Fibroblast of lung (primary cell): ENCODE results near the gene CEMIP. TPM values are rescaled to one million over a fixed set of nuclear protein-coding genes. Genes with fewer than 3 reads are reported as not detected.

ENCODE experiments used
- DNase-seq, 2 donors: peaks; one replicate each; pipeline versions ENCODE4 v3.0.0 to v3.0.0-alpha.2; 2010; ENCODE audit warnings: low read depth in 2 of 2
- H2AFZ ChIP-seq: 2 replicates; pipeline ENCODE4 v1.5.1; 2012; ENCODE audit warnings: low read length, control low read depth, inconsistent platforms
- H3K27ac ChIP-seq: 2 replicates; pipeline ENCODE4 v1.5.1; 2011; ENCODE audit warnings: low read length, control low read depth; ENCODE audit not compliant: insufficient read depth
- H3K27me3 ChIP-seq: 2 replicates; pipeline ENCODE4 v1.5.1; 2011; ENCODE audit warnings: mild to moderate bottlenecking, low read length; ENCODE audit not compliant: control insufficient read depth, insufficient read depth
- H3K36me3 ChIP-seq: 2 replicates; pipeline ENCODE4 v1.5.1; 2011; ENCODE audit warnings: low read length; ENCODE audit not compliant: control insufficient read depth, insufficient read depth
- H3K4me1 ChIP-seq: 2 replicates; pipeline ENCODE4 v1.5.1; 2011; ENCODE audit warnings: low read length; ENCODE audit not compliant: control insufficient read depth, insufficient read depth; ENCODE audit errors: extremely low read depth
- H3K4me2 ChIP-seq: 2 replicates; pipeline ENCODE4 v1.5.1; 2011; ENCODE audit warnings: low read length, control low read depth; ENCODE audit not compliant: insufficient read depth; ENCODE audit errors: extremely low read depth
- H3K4me3 ChIP-seq, 4 experiments: fragments of 200-600 bp in 1 of 4; sonication (generic) in 1 of 4; replicated peaks in 1 of 4; 2 replicates each; pipeline ENCODE4 v1.5.1; 2011 to 2016; ENCODE audit warnings: low read length in 4 of 4, low read depth in 3 of 4, mild to moderate bottlenecking in 3 of 4, control low read depth in 2 of 4, inconsistent platforms in 1 of 4, mixed read lengths in 1 of 4; ENCODE audit not compliant: insufficient read depth in 1 of 4; ENCODE audit errors: control extremely low read depth in 1 of 4
- H3K79me2 ChIP-seq: 2 replicates; pipeline ENCODE4 v1.5.1; 2012; ENCODE audit warnings: mild to moderate bottlenecking, low read length, inconsistent platforms; ENCODE audit not compliant: control insufficient read depth, insufficient read depth
- H3K9ac ChIP-seq: 2 replicates; pipeline ENCODE4 v1.5.1; 2011; ENCODE audit warnings: mild to moderate bottlenecking, low read length, control low read depth; ENCODE audit not compliant: insufficient read depth
- H3K9me3 ChIP-seq: 2 replicates; pipeline ENCODE4 v1.5.1; 2012; ENCODE audit warnings: low read depth, low read length; ENCODE audit not compliant: control insufficient read depth, insufficient read depth
- H4K20me1 ChIP-seq: 2 replicates; pipeline ENCODE4 v1.5.1; 2011; ENCODE audit warnings: low read length; ENCODE audit not compliant: control insufficient read depth, insufficient read depth; ENCODE audit errors: extremely low read depth
- EZH2 ChIP-seq: IDR thresholded peaks from 2 replicates; pipeline ENCODE4 v1.5.1; 2012; ENCODE audit warnings: low read length, control low read depth, mild to moderate bottlenecking; ENCODE audit errors: missing control alignments
- polyA plus RNA-seq, 2 donors: library from polyadenylated mRNA; depleted of rRNA in 1 of 2; stranded (reverse) in 1 of 2; unstranded in 1 of 2; fragments of >200 nt; gene quantifications; 2 replicates each; pipeline ENCODE4 v1.2.1, GENCODE V29; 2011 to 2012; ENCODE audit warnings: missing spikeins in 1 of 2
- total RNA-seq: library from RNA; depleted of rRNA; stranded (reverse); fragments of >200 nt; gene quantifications from 2 replicates; pipeline ENCODE4 v1.2.1, GENCODE V29; 2014
- TF ChIP-seq, protein P1 (sequence below), 2 donors: IDR thresholded peaks in 1 of 2; conservative IDR thresholded peaks in 1 of 2; 1 replicate in 1 of 2; 2 replicates in 1 of 2; pipeline ENCODE4 v1.5.1; 2011 to 2012; ENCODE audit warnings: low read length in 2 of 2, control low read depth in 1 of 2, inconsistent platforms in 1 of 2, low read depth in 1 of 2, mild to moderate bottlenecking in 1 of 2

Gene CEMIP
- total and polyA plus RNA-seq, 2 donors (not counting 1 experiment from before 2014, with no cell fraction given): 946 to 1,190 TPM

DNA sequence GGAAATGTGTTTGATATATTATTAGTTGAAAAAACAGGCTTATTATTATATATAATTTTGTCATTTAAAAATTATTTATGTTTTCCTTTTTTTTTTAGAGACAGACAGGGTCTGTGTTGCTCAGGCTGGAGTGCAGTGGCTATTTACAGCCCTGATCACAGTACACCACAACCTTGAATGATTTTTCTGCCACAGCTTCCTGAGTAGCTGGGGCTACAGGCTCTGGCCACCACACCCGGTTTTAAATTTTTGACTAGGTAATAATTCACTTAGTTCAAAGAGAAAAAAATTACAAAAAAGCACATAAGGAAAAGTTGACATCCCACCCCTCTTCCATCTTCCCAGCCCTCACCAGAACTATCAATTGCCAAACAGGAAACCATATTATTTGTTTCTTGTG, 4.7 kb upstream of the CEMIP start:
- H3K4me2 ChIP-seq: no peak overlapping the region
- no peak for TF ChIP-seq EZH2
- TF ChIP-seq, protein P1, sequence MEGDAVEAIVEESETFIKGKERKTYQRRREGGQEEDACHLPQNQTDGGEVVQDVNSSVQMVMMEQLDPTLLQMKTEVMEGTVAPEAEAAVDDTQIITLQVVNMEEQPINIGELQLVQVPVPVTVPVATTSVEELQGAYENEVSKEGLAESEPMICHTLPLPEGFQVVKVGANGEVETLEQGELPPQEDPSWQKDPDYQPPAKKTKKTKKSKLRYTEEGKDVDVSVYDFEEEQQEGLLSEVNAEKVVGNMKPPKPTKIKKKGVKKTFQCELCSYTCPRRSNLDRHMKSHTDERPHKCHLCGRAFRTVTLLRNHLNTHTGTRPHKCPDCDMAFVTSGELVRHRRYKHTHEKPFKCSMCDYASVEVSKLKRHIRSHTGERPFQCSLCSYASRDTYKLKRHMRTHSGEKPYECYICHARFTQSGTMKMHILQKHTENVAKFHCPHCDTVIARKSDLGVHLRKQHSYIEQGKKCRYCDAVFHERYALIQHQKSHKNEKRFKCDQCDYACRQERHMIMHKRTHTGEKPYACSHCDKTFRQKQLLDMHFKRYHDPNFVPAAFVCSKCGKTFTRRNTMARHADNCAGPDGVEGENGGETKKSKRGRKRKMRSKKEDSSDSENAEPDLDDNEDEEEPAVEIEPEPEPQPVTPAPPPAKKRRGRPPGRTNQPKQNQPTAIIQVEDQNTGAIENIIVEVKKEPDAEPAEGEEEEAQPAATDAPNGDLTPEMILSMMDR (conservative IDR thresholded peaks at IDR 0.05 in 1 of 2, IDR thresholded peaks at IDR 0.05 in 1 of 2; ENCODE audit: low read depth in 1 of 2, low read length in 2 of 2): no peak

DNA sequence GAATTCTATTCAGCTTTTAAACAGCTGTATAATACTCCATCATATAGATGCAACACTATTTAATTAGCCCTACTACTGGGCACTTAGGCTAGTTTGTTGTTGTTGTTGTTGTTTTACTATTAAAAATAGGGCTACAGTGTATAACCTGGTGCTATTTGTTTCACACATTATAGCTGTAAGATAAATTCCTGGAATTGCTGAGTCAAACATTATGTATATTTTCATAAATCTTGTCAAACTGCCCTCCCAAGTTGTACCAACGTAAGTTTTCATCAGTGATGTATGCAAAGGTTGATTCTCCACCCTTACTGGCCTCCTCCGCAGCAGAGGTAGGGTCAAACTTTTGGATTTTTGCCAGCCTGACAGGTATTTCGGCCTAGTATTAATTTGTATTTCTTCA, 3.8 kb upstream of the CEMIP start:
- Histone ChIP-seq H3K4me1 (peaks cover 15% of the 10 kb centered on the region), H3K27ac (no peak overlapping the region), H3K36me3 (peaks cover 2% of the 10 kb centered on the region), H2AFZ (no peak overlapping the region), H3K9me3 (no peaks in the 10 kb centered on the region), H3K4me3 (no peak overlapping the region), H3K4me2 (no peak overlapping the region), H4K20me1 (peaks cover 2% of the 10 kb centered on the region), H3K9ac (no peak overlapping the region), H3K79me2 (peaks cover 6% of the 10 kb centered on the region), H3K27me3 (no peaks in the 10 kb centered on the region)
- DNase-seq: no peak
- no peak for TF ChIP-seq EZH2
- TF ChIP-seq, protein P1 (conservative IDR thresholded peaks at IDR 0.05 in 1 of 2, IDR thresholded peaks at IDR 0.05 in 1 of 2; ENCODE audit: low read depth in 1 of 2, low read length in 2 of 2): no peak

More for the DNA sequence above, 4.7 kb upstream of the CEMIP start:
- peaks cover under 1% of the 10 kb centered on the region for H4K20me1 ChIP-seq
- H3K9ac ChIP-seq: no peak overlapping the region
- H3K79me2 ChIP-seq: peaks cover under 1% of the 10 kb centered on the region
- no peaks in the 10 kb centered on the region for H3K9me3 ChIP-seq
- H3K27ac ChIP-seq: no peak overlapping the region
- H3K4me1 ChIP-seq: peaks cover 15% of the 10 kb centered on the region
- no peaks in the 10 kb centered on the region for H3K36me3 ChIP-seq
- no peaks in the 10 kb centered on the region for H3K27me3 ChIP-seq
- no peak overlapping the region for H2AFZ ChIP-seq
- no peak for DNase-seq
- H3K4me3 ChIP-seq: no peak overlapping the region

DNA sequence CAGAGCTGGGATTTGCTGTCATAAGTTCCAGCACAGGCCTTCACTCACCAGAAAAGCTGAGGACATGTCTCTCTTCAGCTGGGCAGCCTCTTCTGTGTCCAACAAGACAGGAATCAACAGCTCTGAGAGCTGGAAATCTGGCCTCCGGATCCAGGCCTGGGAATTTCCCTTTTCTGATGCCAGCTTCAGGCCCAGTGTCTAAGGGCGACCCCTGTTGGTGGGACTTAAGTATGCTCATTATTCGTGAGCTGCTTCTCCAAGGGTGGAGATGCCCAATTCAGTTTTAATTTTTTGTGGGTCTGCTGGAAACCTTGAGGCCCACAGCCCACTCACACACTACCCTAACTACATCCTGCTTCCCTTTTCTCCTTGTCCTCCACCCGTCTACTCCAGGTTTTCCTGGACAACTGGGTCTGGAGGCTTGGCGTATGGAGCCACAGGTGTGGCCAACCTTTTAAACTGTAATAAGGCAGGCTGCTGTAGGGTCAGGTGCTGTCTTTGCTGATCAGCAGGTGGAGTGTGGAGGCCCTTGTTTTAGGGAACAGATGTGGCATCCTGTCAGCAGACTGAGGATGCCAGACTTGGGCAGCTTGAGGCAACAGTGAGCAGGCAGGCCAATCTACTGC, 2.6 kb upstream of the CEMIP start:
- Histone ChIP-seq H3K4me2 (no peak overlapping the region), H3K27me3 (no peaks in the 10 kb centered on the region), H3K4me3 (no peak overlapping the region), H4K20me1 (peaks cover 2% of the 10 kb centered on the region), H3K36me3 (peaks cover 2% of the 10 kb centered on the region), H2AFZ (peak overlapping the region; percentile 56), H3K9me3 (no peaks in the 10 kb centered on the region), H3K79me2 (peaks cover 11% of the 10 kb centered on the region), H3K4me1 (peaks cover 15% of the 10 kb centered on the region), H3K9ac (no peak overlapping the region), H3K27ac (no peak overlapping the region)
- TF ChIP-seq, protein P1 (conservative IDR thresholded peaks at IDR 0.05 in 1 of 2, IDR thresholded peaks at IDR 0.05 in 1 of 2; ENCODE audit: low read depth in 1 of 2, low read length in 2 of 2): peak; percentile 78 to 88
- TF ChIP-seq EZH2: no peak
- peak; percentile 67 to 79 for DNase-seq
